OCI-LY3 (cell line): Measurements from ENCODE around the gene MGAT4A.

Experiments
- H2AFZ ChIP-seq: fragments of 200-600, 300-600 bp; shearing (Covaris generic); 2 replicates; pipeline ENCODE4 v1.6.0; 2014; ENCODE audit warnings: antibody characterized with exemption, low read depth, low read length
- H3K27ac ChIP-seq: fragments of 200-600, 300-600 bp; sonication (generic); 2 replicates; pipeline ENCODE4 v1.5.1; 2014; ENCODE audit warnings: mild to moderate bottlenecking, low read length, moderate library complexity, mixed read lengths
- H3K27me3 ChIP-seq: fragments of 200-600, 300-600 bp; sonication (generic); 2 replicates; pipeline ENCODE4 v1.6.1; 2014; ENCODE audit warnings: low read depth, low read length, mixed read lengths
- H3K36me3 ChIP-seq: fragments of 200-600, 300-600 bp; sonication (generic); replicated peaks from 2 replicates; pipeline ENCODE3; 2014; ENCODE audit warnings: low read depth, low read length, mixed read lengths
- H3K4me1 ChIP-seq: fragments of 300-600, 200-600 bp; sonication (generic); 2 replicates; pipeline ENCODE4 v1.6.1; 2014; ENCODE audit warnings: low read length, mixed read lengths
- H3K4me2 ChIP-seq: fragments of 200-600, 300-600 bp; sonication (generic); 2 replicates; pipeline ENCODE4 v1.6.1; 2014; ENCODE audit warnings: low read length, mixed read lengths
- H3K4me3 ChIP-seq: fragments of 300-600, 200-600 bp; sonication (generic); 2 replicates; pipeline ENCODE4 v1.5.1; 2014; ENCODE audit warnings: antibody characterized with exemption, mild to moderate bottlenecking, low read length, moderate library complexity
- H3K79me2 ChIP-seq: fragments of 300-600, 200-600 bp; shearing (Covaris generic); 2 replicates; pipeline ENCODE4 v1.6.1; 2014; ENCODE audit warnings: mild to moderate bottlenecking, low read length, mixed read lengths
- H3K9ac ChIP-seq: fragments of 300-600, 200-600 bp; shearing (Covaris generic); 2 replicates; pipeline ENCODE4 v1.6.0; 2014; ENCODE audit warnings: mild to moderate bottlenecking, low read length, moderate library complexity
- H3K9me3 ChIP-seq: fragments of 200-600, 300-600 bp; shearing (Covaris generic); 2 replicates; pipeline ENCODE4 v1.6.1; 2014; ENCODE audit warnings: low read length, mixed read lengths; ENCODE audit not compliant: insufficient read depth
- H4K20me1 ChIP-seq: fragments of 200-600, 300-600 bp; sonication (generic); 2 replicates; pipeline ENCODE4 v1.6.1; 2016; ENCODE audit warnings: low read length, mixed read lengths; ENCODE audit not compliant: insufficient read depth
- CTCF ChIP-seq: fragments of 200-600, 300-600 bp; sonication (generic); IDR thresholded peaks from 2 replicates; pipeline ENCODE4 v1.5.1; 2014; ENCODE audit warnings: antibody characterized with exemption, low read length, low read depth
- EZH2phosphoT487 ChIP-seq: fragments of 200-600 bp; shearing (Covaris generic); IDR thresholded peaks from 2 replicates; pipeline ENCODE4 v1.6.1; 2018; ENCODE audit warnings: antibody characterized with exemption, mixed run types, low read depth

The MGAT4A gene

GRCh38 chr2:98751748-98752147, 20.8 kb upstream of the MGAT4A start:
- Histone ChIP-seq H3K9ac (no peak overlapping the region), H3K4me3 (no peak overlapping the region), H3K27ac (no peak overlapping the region), H3K79me2 (no peaks in the 10 kb centered on the region), H3K36me3 (no peaks in the 10 kb centered on the region), H2AFZ (no peak overlapping the region), H3K4me1 (peaks cover 12% of the 10 kb centered on the region), H3K4me2 (no peak overlapping the region), H3K9me3 (no peaks in the 10 kb centered on the region), H3K27me3 (peaks cover 11% of the 10 kb centered on the region), H4K20me1 (no peaks in the 10 kb centered on the region)
- TF ChIP-seq CTCF (no peak), EZH2phosphoT487 (no peak)

- Histone ChIP-seq H3K27ac (no peak overlapping the region), H3K4me2 (no peak overlapping the region), H3K79me2 (no peaks in the 10 kb centered on the region), H3K36me3 (no peaks in the 10 kb centered on the region), H3K9ac (no peak overlapping the region), H3K9me3 (no peaks in the 10 kb centered on the region), H2AFZ (no peak overlapping the region), H3K27me3 (peaks cover 11% of the 10 kb centered on the region; the same call in 1 of the 2 replicates), H3K4me1 (peaks cover 12% of the 10 kb centered on the region), H3K4me3 (no peak overlapping the region), H4K20me1 (no peaks in the 10 kb centered on the region)
- TF ChIP-seq CTCF, result no peak
- TF ChIP-seq EZH2phosphoT487, result no peak
Measured at GRCh38 chr2:98750593-98751282, 19.8 kb upstream of the MGAT4A start.

- Histone ChIP-seq H3K36me3 (no peaks in the 10 kb centered on the region), H3K79me2 (no peaks in the 10 kb centered on the region), H4K20me1 (no peaks in the 10 kb centered on the region), H2AFZ (no peak overlapping the region), H3K4me1 (peaks cover 12% of the 10 kb centered on the region), H3K4me2 (peak overlapping the region; percentile 16; the same call in 1 of the 2 replicates), H3K4me3 (no peak overlapping the region), H3K9ac (no peak overlapping the region), H3K9me3 (no peaks in the 10 kb centered on the region), H3K27me3 (peaks cover 4% of the 10 kb centered on the region; the same call in 1 of the 2 replicates), H3K27ac (no peak overlapping the region)
- TF ChIP-seq CTCF, result no peak
- no peak for TF ChIP-seq EZH2phosphoT487
Measured at GRCh38 chr2:98749066-98749450, 18.1 kb upstream of the MGAT4A start.

GRCh38 chr2:98748292-98749065, 17.5 kb upstream of the MGAT4A start:
- Histone ChIP-seq H3K4me1 (peaks cover 12% of the 10 kb centered on the region), H4K20me1 (no peaks in the 10 kb centered on the region), H3K27me3 (no peaks in the 10 kb centered on the region; the same call in 1 of the 2 replicates), H3K4me2 (peak overlapping the region; percentile 16; the same call in 1 of the 2 replicates), H3K4me3 (no peak overlapping the region), H2AFZ (no peak overlapping the region; the same call in 1 of the 2 replicates), H3K9ac (no peak overlapping the region), H3K79me2 (no peaks in the 10 kb centered on the region), H3K27ac (no peak overlapping the region), H3K9me3 (no peaks in the 10 kb centered on the region), H3K36me3 (no peaks in the 10 kb centered on the region)
- no peak for TF ChIP-seq EZH2phosphoT487
- no peak for TF ChIP-seq CTCF
